ENCODE data around the gene ZNF750.

The ZNF750 gene

DNA sequence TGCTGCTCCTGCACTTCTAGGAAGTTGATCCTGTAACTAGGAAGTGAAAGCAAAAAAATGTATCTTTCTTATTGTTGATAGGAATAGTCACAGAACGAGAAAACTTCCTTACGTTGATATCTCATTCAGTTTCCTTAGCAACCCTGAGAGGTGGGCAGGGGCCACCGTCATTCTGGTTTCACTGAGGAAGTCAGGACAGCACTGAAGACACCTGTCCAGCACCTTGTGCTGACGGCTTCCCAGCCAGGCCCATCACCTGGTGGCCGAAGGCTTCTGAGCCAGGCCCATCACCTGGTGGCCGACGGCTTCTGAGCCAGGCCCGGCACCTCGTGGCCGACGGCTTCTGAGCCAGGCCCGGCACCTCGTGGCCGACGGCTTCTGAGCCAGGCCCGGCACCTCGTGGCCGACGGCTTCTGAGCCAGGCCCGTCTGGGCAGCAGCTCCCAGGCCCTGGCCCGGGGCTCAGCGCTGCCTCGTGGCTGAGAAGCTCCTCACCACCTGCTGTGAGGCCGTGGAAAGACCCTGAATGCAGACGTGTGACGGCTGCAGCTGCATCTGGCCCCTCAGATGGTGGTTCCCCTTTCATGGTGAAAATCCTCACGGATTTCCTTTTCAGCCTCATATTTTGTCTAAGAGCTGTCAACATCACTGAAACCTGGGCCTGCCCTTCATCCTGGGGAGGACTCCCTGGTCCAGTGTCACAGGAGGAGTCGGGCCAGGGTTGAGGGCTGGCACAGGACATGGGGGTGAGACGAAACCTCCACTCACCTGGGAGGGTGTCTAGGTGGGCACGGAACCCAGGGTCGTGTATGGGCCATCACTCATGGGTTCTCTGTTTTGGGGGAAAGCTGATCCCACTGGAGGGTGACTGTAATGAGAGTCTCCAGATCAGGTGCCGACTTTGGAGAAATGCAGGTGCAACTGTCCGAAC, 33.0 kb upstream of the ZNF750 start:
- DNase-seq (ENCODE audit: low read depth in 2 of 2), result no peak

GRCh38 chr17:82871776-82872561, 32.1 kb upstream of the ZNF750 start:
- no peak for DNase-seq (ENCODE audit: low read depth in 2 of 2)

DNA sequence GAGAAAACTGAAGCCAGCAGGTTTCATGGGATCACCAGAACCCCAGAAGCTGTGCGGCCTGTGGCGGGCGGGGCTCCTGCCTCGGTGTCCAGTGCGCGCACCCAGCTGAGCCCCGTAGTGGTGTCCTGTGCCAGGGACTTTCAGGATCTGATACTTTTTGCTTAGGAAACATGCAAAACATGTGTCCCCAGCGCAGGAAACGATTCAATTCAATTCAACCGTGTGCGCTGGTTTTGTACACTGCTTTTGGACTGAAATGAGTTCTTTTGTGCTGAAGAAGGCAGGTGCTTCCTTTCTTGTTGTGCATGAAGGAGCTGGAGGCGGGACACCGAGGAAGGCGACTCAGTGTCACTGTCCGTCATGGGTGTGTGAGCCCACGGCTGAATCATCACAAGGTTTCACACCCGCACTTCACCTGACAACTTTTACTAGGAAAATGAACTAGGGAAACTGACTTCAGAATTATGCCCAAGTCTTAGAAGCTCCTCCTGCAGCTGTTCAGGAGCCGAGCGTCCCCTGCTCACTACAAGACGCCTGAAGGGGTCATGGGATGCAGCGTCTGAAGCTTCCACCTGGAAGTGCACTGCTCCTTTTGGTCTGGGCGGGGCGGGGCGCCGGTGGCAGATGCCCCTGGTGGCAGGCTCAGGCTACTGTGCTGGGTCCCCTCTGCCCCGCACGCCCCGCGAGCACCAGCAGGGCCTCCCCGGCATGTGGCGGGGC, 31.4 kb upstream of the ZNF750 start:
- DNase-seq (ENCODE audit: low read depth in 2 of 2), result no peak

DNA sequence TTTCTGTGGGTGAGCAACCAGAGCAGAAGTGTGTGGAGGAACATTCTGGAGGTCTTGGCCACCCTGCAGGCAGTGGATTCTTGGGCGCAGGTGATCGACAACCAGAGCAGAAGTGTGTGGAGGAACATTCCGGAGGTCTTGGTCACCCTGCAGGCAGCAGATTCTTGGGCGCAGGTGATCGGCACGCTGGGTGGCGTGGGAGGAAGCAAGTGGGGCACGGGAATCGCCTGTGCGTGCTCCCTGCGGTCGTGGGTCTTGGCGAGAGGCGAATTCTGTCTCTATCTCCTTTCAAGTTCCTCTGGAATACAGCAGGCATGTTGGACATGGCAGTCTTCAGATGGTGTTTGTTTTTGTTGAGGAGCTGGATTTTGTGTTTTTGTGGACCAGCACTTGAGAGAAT, 30.7 kb upstream of the ZNF750 start:
- no peak for DNase-seq (ENCODE audit: low read depth in 2 of 2)

GRCh38 chr17:82870091-82870491, 30.3 kb upstream of the ZNF750 start:
- no peak for DNase-seq (ENCODE audit: low read depth in 2 of 2)

DNA sequence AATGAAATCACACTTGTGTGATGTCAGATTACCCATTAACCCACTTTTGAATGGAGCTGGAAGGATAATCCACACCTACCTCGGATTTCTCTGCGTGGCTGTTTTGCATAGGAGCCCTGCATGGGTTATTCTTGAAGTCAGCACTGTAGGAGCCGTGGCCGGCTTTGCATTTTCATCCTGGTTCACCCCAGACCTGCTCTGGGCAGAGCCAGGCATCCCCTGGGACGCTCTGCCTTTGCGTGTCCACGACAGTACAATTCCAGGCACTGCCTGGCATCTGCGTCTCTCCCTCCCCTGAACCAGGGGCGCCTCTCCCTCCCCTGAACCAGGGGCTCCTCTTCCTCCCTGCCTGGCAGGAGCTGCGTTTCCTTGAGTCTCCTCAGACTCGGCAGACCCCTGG, 29.7 kb upstream of the ZNF750 start:
- DNase-seq (ENCODE audit: low read depth in 2 of 2), result no peak

DNA sequence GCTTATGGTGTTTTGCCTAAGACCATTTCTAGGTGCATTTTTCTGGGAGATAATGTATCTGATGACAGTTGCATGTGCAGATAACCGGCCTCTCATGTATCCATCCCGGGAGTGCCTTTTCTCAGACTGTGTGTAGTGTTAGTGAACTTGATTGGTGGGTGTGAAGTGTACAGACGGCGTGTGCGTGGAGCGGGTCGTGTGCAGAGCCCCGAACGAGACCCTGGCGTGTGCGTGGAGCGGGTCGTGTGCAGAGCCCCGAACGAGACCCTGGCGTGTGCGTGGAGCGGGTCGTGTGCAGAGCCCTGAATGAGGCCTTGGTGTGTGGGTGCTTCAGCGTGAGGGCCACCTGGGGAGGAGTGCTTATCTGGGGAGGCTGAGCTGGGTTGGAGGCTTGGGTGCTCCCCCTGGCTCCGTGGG, 28.9 kb upstream of the ZNF750 start:
- DNase-seq (ENCODE audit: low read depth in 2 of 2), result no peak

DNA sequence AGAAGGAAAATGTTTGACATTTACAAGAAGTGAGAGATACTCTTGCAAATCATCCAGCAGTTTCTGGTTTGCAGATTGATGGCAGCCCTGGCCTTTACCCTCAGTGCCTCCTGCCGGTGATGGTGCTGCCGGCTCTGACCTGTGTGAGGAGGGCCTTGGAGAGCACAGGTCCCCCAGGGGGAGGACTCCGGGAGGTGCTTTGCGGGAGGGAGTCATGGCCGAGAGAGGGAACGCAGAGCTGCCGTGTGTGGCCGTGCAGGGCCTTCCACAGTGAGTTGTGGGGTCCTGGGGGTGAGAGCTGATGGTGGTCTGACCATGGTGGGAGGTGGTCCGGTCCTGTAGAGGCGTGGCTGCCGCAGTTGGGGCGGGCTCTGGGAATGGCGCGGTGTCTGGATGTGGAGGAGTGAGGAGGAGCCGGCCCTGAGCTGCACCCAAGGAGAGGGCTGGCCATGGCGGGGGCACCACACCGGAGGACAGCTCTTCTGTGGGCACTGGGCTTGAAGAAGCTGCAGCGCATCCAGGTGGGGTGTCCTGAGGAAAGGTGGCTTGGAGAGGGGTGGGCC, 28.0 kb upstream of the ZNF750 start:
- no peak for DNase-seq (ENCODE audit: low read depth in 2 of 2)

- no peak for DNase-seq (ENCODE audit: low read depth in 2 of 2)
These were observed 26.9 kb upstream of the ZNF750 start for GRCh38 chr17:82866590-82867191.

DNA sequence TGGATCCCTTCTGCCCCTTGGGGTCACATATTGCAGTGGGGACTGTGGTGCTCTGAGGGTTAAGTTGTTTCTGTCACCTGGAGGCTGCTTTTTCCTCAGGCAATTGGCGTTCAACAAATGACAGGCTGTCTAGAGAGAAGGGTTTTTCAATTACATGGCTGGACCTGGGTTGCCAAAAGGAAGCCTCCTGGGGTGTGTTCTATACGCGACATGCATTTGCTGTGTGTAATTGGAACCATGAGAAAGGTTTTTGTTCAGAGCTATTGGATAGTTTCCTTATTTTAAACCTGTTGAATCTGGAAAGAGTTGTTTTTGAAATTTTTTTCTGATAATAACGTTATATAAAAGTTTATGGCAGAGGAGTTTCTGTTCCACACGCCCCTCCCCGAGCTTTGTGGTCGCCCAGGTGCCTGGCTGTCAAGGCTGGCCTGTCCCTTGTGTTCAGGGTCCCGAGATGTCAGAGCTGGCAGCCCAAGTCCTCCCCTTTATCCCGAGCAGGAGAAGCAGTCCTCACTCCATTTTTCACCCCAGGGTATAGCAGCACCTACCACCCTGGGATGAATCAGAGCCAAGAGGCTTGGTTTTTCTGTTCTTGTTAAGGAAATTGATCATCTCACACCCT, 26.1 kb upstream of the ZNF750 start:
- no peak for DNase-seq (ENCODE audit: low read depth in 2 of 2)

GRCh38 chr17:82865274-82865673, 25.5 kb upstream of the ZNF750 start:
- no peak for DNase-seq (ENCODE audit: low read depth in 2 of 2)

- no peak for DNase-seq (ENCODE audit: low read depth in 2 of 2)
These were observed 25.0 kb upstream of the ZNF750 start for GRCh38 chr17:82864713-82865248.

DNA sequence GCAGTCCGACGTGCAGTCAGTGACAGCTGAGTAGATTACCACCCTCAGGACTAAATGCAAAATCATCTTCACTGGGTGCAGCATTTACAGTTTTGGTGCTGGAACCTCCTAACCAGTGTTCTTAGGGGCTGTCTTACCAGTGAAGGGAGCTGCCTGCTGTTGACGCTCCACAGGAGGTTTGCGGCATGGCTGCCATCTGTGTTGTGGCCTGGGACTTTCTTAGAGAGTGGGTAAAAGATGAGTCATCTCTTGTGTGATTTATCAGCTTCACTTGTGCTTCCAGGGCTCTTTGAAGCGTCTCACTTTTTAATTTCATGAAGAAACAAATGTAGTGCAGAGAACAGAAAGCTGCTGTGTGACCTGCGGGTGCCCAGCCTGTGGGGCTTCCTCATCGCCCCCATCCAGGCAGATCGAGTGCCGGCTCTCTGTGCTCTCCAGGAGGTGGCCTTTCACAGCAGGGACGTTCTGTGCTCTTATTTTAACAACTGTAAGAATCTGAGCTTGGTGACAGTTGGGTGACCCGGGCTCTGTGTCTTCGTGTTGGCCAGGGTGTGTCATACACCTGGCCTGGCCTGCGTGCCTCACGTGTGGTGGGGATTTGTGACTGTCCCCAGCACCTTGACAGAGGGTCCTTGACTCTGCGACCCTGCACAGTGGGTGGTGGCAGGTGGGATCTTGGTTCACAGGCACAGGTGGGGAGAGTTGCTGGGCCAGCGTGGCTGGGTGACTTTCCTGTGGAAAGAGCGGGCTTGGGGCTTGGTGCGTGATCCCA, 24.3 kb upstream of the ZNF750 start:
- DNase-seq (ENCODE audit: low read depth in 2 of 2), result peak; percentile 80 to 83

DNA sequence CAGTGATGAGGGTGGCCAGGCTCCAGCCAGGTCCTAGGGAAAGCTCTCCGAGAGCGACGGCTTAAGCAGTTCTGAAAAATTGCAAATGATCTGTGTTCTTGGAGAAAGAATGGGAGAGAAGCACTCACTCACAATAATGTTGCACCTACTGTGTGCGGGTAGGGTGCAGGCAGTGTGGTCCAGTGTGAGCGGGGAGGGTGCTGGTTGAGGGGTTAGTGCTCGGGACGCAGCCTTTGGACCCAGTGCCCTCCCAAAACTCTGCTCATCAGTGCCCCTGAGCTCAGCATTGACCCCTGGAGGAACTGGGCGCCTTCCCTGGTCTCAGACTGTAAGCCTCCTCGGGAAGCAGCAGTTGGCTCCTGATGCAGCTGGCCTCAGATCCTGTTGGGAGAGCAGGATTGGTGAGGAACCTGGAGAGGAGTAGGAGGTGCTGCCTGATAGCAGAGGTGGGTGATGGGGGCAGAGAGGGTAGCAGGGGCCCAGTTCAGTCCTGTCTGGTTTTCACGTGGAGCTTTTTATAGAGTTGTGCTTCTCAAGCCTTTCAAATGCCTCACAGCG, 23.6 kb upstream of the ZNF750 start:
- no peak for DNase-seq (ENCODE audit: low read depth in 2 of 2)

DNA sequence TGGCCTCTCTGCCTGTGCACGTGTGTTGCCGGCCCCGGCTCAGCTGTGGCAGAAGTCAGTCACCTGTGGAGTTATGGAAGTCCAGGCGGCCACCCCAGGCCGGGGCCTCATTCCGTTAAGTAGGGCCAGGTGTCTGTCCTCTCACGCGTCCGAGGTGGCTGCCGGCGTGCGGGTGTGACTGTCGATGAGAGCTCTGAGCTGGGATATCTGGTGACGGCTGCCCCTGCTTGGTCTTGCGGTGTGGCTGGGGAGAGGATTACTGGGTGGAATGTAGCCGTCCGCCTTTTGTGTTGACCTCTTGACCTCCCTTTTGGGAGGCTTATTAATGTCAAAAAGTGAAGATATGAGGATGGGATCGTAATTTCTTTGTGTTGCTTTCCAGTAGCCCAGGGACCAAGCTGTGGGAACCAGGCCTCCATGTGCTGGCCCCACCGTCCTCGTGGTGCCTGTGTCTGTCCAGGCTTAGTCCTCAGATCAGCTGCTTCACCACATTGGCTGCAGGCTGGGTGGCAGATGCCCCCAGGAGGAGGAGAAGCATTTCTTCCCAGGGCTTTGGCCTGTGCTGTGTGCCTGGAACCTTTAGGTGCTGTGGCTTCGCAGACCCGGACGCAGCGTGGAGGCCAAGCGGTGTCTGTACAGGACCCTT, 23.0 kb upstream of the ZNF750 start:
- no peak for DNase-seq (ENCODE audit: low read depth in 2 of 2)

GRCh38 chr17:82862191-82862590, 22.4 kb upstream of the ZNF750 start:
- no peak for DNase-seq (ENCODE audit: low read depth in 2 of 2)

GRCh38 chr17:82861393-82861775, 21.6 kb upstream of the ZNF750 start:
- no peak for DNase-seq (ENCODE audit: low read depth in 2 of 2)

DNA sequence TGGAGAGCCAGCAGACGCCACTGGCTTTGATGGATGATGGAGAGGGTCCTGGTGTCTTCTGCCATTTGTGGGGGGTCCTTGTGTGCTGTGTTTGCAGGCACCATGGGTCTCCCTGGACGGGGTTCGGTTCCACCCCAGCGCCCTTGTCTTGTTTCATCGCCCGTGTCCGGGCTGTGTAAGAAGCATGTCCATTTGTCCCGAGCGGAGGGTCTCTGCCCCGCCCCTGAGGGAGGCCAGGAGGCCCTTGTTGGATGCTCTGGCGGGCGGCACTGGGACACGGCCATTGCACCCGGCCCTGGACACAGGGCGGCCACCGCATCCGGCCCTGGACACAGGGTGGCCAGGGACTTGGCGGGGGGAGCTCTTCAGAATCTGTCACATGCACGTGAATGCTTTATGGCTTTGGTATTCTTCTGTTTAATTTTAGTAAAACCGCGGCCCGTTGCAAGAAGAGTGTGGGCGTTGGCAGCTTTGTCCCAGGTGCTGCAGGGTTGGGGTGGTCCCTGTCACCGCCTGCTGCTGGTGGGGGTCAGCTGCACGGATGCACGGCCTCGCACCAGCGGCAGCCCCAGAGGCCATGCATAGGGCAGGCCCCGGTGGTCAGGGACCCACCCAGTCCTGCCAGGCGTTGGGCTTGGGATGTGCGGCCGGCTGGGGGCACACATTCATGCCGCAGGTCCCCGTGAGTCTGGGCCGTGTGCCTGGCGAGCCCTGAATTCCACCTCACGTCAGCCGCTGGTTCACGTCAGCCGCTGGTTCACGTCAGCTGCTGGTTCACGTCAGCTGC, 21.0 kb upstream of the ZNF750 start:
- DNase-seq (ENCODE audit: low read depth in 2 of 2), result no peak

Measured in stimulated activated CD8-positive, alpha-beta memory T cell treated with anti-CD3 and anti-CD28 coated beads, Interleukin-15, amount 100 ng/mL, for 48 hours (primary cell).